Measurements from ENCODE around the gene DOCK1. TPM values are rescaled to one million over a fixed set of nuclear protein-coding genes. Genes with fewer than 3 reads are reported as not detected.

The DOCK1 gene
- total and polyA plus RNA-seq, 7 experiments from 2014 or later, result 0.11 to 1.2 (median 0.34) TPM; not detected in 2

DNA sequence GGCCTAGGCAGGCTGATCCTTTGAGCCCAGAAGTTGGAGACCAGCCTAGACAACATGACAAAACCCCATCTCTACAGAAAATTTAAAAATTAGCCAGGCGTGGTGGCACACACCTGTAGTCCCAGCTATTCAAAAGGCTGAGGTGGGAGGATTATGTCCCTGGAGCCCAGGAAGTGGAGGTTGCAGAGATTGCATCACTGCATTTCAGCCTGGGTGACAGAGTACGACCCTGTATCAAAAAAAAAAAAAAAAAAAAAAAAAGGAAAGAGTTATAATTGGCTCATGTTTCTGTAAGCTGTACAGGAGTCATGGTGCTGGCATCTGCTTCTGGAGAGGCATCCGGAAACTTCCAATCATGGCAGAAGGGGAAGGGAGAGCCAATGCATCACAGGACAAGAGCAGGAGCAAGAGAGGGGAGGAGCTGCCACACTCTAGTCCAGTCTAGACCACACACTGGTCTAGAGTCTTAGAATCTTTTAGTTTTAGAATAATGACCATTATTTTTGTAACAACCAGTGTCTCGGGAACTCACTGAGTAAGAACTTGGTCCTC is 16.8 kb downstream of the DOCK1 start:
- Histone ChIP-seq H3K4me1 (ENCODE audit: control insufficient read depth in 2 of 2, insufficient read depth in 2 of 2, low read length in 2 of 2) (no peaks in the 10 kb centered on the region), H3K27ac (ENCODE audit: low read depth, low read length) (no peak overlapping the region), H3K4me3 (ENCODE audit: low read length) (no peak overlapping the region), H3K27me3 (ENCODE audit: control insufficient read depth in 2 of 2, insufficient read depth in 2 of 2, low read length in 2 of 2) (no peaks in the 10 kb centered on the region), H3K9me3 (ENCODE audit: control insufficient read depth in 2 of 3, low read length in 3 of 3) (peaks cover 0 to 6% (median 0%) of the 10 kb centered on the region in 3 experiments), H3K36me3 (ENCODE audit: control insufficient read depth in 2 of 3, insufficient read depth in 3 of 3, low read length in 3 of 3) (no peaks in the 10 kb centered on the region)
- Mint-ChIP-seq H3K36me3 (no peaks in the 10 kb centered on the region), H3K27me3 (peaks cover 0 to 4% (median 0%) of the 10 kb centered on the region in 5 donors), H3K27ac (no peak overlapping the region), H3K4me3 (no peak overlapping the region), H3K4me1 (no peaks in the 10 kb centered on the region), H3K9me3 (peaks cover 0 to 15% (median 5%) of the 10 kb centered on the region in 11 donors)
- no peak for ATAC-seq
- ChIA-PET POLR2A (no interaction called here), CTCF (no interaction called here)
- intact Hi-C loops (cut with micrococcal nuclease), result no loop called here
- no peak for DNase-seq

DNA sequence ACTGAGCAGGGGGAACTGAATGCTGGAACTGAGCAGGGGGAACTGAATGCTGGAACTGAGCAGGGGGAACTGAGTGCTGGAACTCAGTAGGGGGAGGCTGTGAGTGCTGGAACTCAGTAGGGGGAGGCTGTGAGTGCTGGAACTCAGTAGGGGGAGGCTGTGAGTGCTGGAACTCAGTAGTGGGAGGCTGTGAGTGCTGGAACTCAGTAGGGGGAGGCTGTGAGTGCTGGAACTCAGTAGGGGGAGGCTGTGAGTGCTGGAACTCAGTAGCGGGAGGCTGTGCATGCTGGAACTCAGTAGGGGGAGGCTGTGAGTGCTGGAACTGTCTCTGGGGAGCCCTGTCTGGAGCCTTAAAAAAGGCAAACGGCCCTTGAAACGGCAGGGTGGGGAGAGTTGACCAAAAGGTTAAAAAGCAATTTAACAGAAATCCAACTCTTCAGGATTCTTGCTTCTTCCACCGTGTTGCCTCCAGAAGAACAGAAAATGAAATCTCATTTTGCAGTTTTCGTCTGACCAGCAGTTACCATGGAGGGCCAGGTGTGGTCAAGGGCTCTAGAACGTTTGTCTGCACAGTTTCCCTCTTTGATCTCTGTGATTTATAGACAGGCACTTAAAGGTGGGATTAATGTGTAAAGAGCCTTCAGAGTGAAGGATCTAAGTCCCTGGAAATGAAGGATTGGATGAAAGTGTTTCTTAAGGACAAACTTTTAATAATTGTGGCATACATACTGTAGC is 19.1 kb downstream of the DOCK1 start:
- Mint-ChIP-seq H3K36me3 (no peaks in the 10 kb centered on the region), H3K4me3 (no peak overlapping the region), H3K27me3 (peaks cover 0 to 4% (median 4%) of the 10 kb centered on the region in 5 donors), H3K9me3 (peaks cover 0 to 15% (median 5%) of the 10 kb centered on the region in 11 donors), H3K27ac (no peak overlapping the region), H3K4me1 (no peaks in the 10 kb centered on the region)
- Histone ChIP-seq H3K4me1 (ENCODE audit: control insufficient read depth in 2 of 2, insufficient read depth in 2 of 2, low read length in 2 of 2) (no peaks in the 10 kb centered on the region), H3K4me3 (ENCODE audit: low read length) (no peak overlapping the region), H3K9me3 (ENCODE audit: control insufficient read depth in 2 of 3, low read length in 3 of 3) (peaks cover 0 to 6% (median 0%) of the 10 kb centered on the region in 3 experiments), H3K27ac (ENCODE audit: low read depth, low read length) (no peak overlapping the region), H3K36me3 (ENCODE audit: control insufficient read depth in 2 of 3, insufficient read depth in 3 of 3, low read length in 3 of 3) (no peaks in the 10 kb centered on the region), H3K27me3 (ENCODE audit: control insufficient read depth in 2 of 2, insufficient read depth in 2 of 2, low read length in 2 of 2) (no peaks in the 10 kb centered on the region)
- ChIA-PET CTCF (no interaction called here), POLR2A (no interaction called here)
- intact Hi-C loops (cut with micrococcal nuclease), result no loop called here
- ATAC-seq (no peak), DNase-seq (no peak)

DNA sequence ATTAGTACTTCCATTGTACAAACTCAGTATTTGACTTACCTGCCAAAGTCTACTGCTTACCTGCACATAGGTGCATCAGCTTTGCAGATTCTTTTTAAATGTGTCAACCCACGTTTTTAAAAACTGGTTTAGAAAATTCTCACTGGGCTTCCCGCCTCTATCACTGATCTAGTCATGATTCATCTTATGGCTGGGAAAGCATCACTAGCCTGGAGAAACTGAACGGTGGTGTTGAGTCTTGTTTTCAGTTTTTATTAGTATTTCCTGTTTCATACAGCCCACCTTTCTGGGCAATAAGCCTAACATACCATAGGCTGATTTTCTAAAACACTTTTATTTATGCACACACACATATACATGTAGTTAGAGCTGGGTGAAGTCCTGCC is 19.7 kb downstream of the DOCK1 start:
- CTCF ChIA-PET, result no interaction called here
- Mint-ChIP-seq H3K4me3 (no peak overlapping the region), H3K9me3 (peaks cover 0 to 15% (median 5%) of the 10 kb centered on the region in 11 donors), H3K4me1 (no peaks in the 10 kb centered on the region), H3K27ac (no peak overlapping the region), H3K36me3 (no peaks in the 10 kb centered on the region), H3K27me3 (peaks cover 0 to 4% (median 4%) of the 10 kb centered on the region in 5 donors)
- no peak for DNase-seq
- Histone ChIP-seq H3K4me3 (ENCODE audit: low read length) (no peak overlapping the region), H3K36me3 (ENCODE audit: control insufficient read depth in 2 of 3, insufficient read depth in 3 of 3, low read length in 3 of 3) (no peaks in the 10 kb centered on the region), H3K9me3 (ENCODE audit: control insufficient read depth in 2 of 3, low read length in 3 of 3) (peaks cover 0 to 6% (median 0%) of the 10 kb centered on the region in 3 experiments), H3K27ac (ENCODE audit: low read depth, low read length) (no peak overlapping the region), H3K27me3 (ENCODE audit: control insufficient read depth in 2 of 2, insufficient read depth in 2 of 2, low read length in 2 of 2) (no peaks in the 10 kb centered on the region), H3K4me1 (ENCODE audit: control insufficient read depth in 2 of 2, insufficient read depth in 2 of 2, low read length in 2 of 2) (no peaks in the 10 kb centered on the region)
- intact Hi-C loops (cut with micrococcal nuclease), result no loop called here
- POLR2A ChIA-PET, result no interaction called here
- ATAC-seq, result no peak

DNA sequence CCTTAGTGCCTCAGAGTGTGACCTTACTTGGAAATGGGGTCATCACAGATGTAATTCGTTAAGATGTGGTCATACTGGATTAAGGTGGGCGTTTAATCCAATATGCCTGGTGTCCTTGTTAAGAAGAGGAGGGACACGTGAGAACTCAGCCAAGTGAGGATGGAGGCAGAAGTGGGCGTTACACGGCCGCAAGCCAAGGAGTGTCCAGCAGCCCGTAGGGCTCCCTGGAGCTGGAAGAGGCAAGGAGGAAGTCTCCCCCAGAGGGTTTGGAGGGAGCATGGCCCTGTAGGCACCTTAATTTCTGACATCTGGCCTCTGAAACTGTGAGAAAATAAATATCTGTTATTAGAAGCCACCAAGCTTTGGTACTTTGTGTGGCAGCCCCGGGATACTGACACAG is 21.3 kb downstream of the DOCK1 start:
- no peak overlapping the region for H3K27ac ChIP-seq (ENCODE audit: low read depth, low read length)
- DNase-seq (no peak), ATAC-seq (no peak)
- ChIA-PET POLR2A (no interaction called here), CTCF (no interaction called here)
- no peaks in the 10 kb centered on the region for H3K9me3 ChIP-seq (ENCODE audit: control insufficient read depth in 2 of 3, low read length in 3 of 3)
- Mint-ChIP-seq H3K27ac (no peak overlapping the region), H3K9me3 (peaks cover 0 to 6% (median under 1%) of the 10 kb centered on the region in 11 donors), H3K27me3 (peaks cover 0 to 4% (median 0%) of the 10 kb centered on the region in 5 donors), H3K4me1 (no peaks in the 10 kb centered on the region), H3K36me3 (no peaks in the 10 kb centered on the region), H3K4me3 (no peak overlapping the region)
- H3K4me3 ChIP-seq (ENCODE audit: low read length), result no peak overlapping the region
- H3K4me1 ChIP-seq (ENCODE audit: control insufficient read depth in 2 of 2, insufficient read depth in 2 of 2, low read length in 2 of 2), result no peaks in the 10 kb centered on the region
- intact Hi-C loops (cut with micrococcal nuclease), result no loop called here
- H3K27me3 ChIP-seq (ENCODE audit: control insufficient read depth in 2 of 2, insufficient read depth in 2 of 2, low read length in 2 of 2), result no peaks in the 10 kb centered on the region
- no peaks in the 10 kb centered on the region for H3K36me3 ChIP-seq (ENCODE audit: control insufficient read depth in 2 of 3, insufficient read depth in 3 of 3, low read length in 3 of 3)

DNA sequence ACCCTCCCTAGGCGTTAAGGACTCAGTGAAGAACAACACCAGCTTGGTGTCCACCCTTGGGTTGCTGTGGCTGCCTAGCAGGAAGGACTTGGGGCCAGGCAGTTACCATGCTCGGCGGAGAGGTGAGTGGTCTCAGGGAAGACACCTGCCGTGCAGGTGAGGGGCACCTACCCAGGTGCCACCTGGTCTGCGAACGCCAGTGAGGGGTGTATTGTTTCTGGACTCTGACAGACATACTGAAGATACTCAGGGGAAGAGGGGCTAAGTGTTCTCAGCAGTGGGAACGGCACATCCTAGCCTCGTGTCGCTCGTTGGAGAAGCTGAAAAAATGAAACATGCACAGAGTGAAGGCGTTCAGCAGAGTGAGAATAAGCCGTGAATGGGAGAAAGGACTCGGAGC is 22.6 kb downstream of the DOCK1 start:
- Histone ChIP-seq H3K4me1 (ENCODE audit: control insufficient read depth in 2 of 2, insufficient read depth in 2 of 2, low read length in 2 of 2) (no peaks in the 10 kb centered on the region), H3K27me3 (ENCODE audit: control insufficient read depth in 2 of 2, insufficient read depth in 2 of 2, low read length in 2 of 2) (no peaks in the 10 kb centered on the region), H3K9me3 (ENCODE audit: control insufficient read depth in 2 of 3, low read length in 3 of 3) (no peaks in the 10 kb centered on the region), H3K4me3 (ENCODE audit: low read length) (no peak overlapping the region), H3K27ac (ENCODE audit: low read depth, low read length) (no peak overlapping the region), H3K36me3 (ENCODE audit: control insufficient read depth in 2 of 3, insufficient read depth in 3 of 3, low read length in 3 of 3) (no peaks in the 10 kb centered on the region)
- Mint-ChIP-seq H3K27ac (peak overlapping the region in 1 of 9 donors; percentile 51), H3K4me1 (no peaks in the 10 kb centered on the region), H3K27me3 (peaks cover 0 to 4% (median 0%) of the 10 kb centered on the region in 5 donors), H3K9me3 (peaks cover 0 to 4% (median 0%) of the 10 kb centered on the region in 11 donors), H3K36me3 (no peaks in the 10 kb centered on the region), H3K4me3 (no peak overlapping the region)
- ChIA-PET POLR2A (no interaction called here), CTCF (no interaction called here)
- intact Hi-C loops (cut with micrococcal nuclease), result no loop called here
- DNase-seq, result no peak
- ATAC-seq, result no peak

DNA sequence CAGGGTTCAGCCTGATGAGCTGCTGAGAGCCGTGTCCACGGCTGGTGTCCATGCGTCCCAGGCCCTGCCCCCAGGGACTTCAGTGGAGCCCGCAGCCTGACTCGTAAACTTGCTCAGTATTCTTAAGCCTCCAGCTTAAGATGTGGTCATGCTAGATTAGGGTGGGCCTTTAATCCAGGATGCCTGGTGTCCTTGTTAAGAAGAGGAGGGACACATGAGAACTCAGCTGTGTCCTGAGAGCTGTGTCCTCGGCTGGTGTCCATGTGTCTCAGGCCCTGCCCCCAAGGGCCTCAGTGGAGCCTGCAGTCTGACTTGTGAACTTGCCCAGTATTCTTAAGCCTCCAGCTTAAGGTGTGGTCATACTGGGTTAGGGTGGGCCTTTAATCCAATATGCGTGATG is 23.0 kb downstream of the DOCK1 start:
- peaks cover 0 to 4% (median 0%) of the 10 kb centered on the region in 11 donors for H3K9me3 Mint-ChIP-seq
- no peaks in the 10 kb centered on the region for H3K4me1 Mint-ChIP-seq
- H3K9me3 ChIP-seq (ENCODE audit: control insufficient read depth in 2 of 3, low read length in 3 of 3), result no peaks in the 10 kb centered on the region
- peaks cover 0 to 4% (median 0%) of the 10 kb centered on the region in 5 donors for H3K27me3 Mint-ChIP-seq
- H3K4me3 ChIP-seq (ENCODE audit: low read length), result no peak overlapping the region
- no peak overlapping the region for H3K4me3 Mint-ChIP-seq
- no peak overlapping the region for H3K27ac ChIP-seq (ENCODE audit: low read depth, low read length)
- DNase-seq, result no peak
- ChIA-PET CTCF (no interaction called here), POLR2A (no interaction called here)
- H3K36me3 Mint-ChIP-seq, result no peaks in the 10 kb centered on the region
- intact Hi-C loops (cut with micrococcal nuclease), result no loop called here
- no peak for ATAC-seq
- no peaks in the 10 kb centered on the region for H3K36me3 ChIP-seq (ENCODE audit: control insufficient read depth in 2 of 3, insufficient read depth in 3 of 3, low read length in 3 of 3)
- H3K27ac Mint-ChIP-seq, result no peak overlapping the region
- no peaks in the 10 kb centered on the region for H3K4me1 ChIP-seq (ENCODE audit: control insufficient read depth in 2 of 2, insufficient read depth in 2 of 2, low read length in 2 of 2)
- no peaks in the 10 kb centered on the region for H3K27me3 ChIP-seq (ENCODE audit: control insufficient read depth in 2 of 2, insufficient read depth in 2 of 2, low read length in 2 of 2)

DNA sequence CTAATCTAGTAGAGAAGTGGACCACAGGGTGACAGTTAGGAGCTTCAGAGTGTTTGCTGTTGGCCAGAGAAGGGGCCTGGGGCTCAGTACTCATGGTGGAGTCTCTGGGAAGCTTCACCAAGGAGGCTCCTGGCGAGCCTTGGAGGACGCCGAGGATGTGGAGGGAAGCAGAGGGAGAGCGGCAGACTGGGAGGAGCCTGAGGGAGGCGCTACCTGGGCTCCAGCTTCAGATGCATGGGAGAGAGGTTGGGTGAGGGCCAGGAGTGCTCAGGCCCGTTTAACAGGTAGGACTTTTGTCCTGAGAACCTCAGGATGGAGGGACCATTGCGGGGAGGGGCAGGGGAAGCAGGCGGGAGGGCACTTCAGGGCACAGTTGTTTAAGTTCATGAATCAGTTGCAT is 24.2 kb downstream of the DOCK1 start:
- DNase-seq, result no peak
- ATAC-seq, result no peak
- no peaks in the 10 kb centered on the region for H3K27me3 ChIP-seq (ENCODE audit: control insufficient read depth in 2 of 2, insufficient read depth in 2 of 2, low read length in 2 of 2)
- H3K27ac ChIP-seq (ENCODE audit: low read depth, low read length), result no peak overlapping the region
- no peaks in the 10 kb centered on the region for H3K4me1 Mint-ChIP-seq
- H3K36me3 Mint-ChIP-seq, result no peaks in the 10 kb centered on the region
- no peaks in the 10 kb centered on the region for H3K4me1 ChIP-seq (ENCODE audit: control insufficient read depth in 2 of 2, insufficient read depth in 2 of 2, low read length in 2 of 2)
- no peaks in the 10 kb centered on the region for H3K9me3 ChIP-seq (ENCODE audit: control insufficient read depth in 2 of 3, low read length in 3 of 3)
- no peak overlapping the region for H3K4me3 ChIP-seq (ENCODE audit: low read length)
- no peaks in the 10 kb centered on the region for H3K36me3 ChIP-seq (ENCODE audit: control insufficient read depth in 2 of 3, insufficient read depth in 3 of 3, low read length in 3 of 3)
- ChIA-PET POLR2A (no interaction called here), CTCF (no interaction called here)
- peaks cover 0 to 4% (median 0%) of the 10 kb centered on the region in 11 donors for H3K9me3 Mint-ChIP-seq
- no peak overlapping the region for H3K27ac Mint-ChIP-seq
- H3K27me3 Mint-ChIP-seq, result peaks cover 0 to 4% (median 0%) of the 10 kb centered on the region in 5 donors
- no peak overlapping the region for H3K4me3 Mint-ChIP-seq
- intact Hi-C loops (cut with micrococcal nuclease), result no loop called here
